Activated CD8-positive, alpha-beta T cell treated with anti-CD3 and anti-CD28 coated beads for 36 hours (primary cell): ENCODE data around the gene UPB1. TPM values are rescaled to one million over a fixed set of nuclear protein-coding genes. Genes with fewer than 3 reads are reported as not detected.

Source experiments
- ATAC-seq: fragments of 200-7000 bp; cut with Tn5 transposase; one replicate; pipeline ENCODE4 v1.10.0; 2021; ENCODE audit warnings: mild to moderate bottlenecking, moderate library complexity
- CTCF ChIA-PET: fragments of 350-600 bp; sonication (Branson Sonifier 250); formaldehyde crosslinking; loops from one replicate; lab custom pipeline; 2021; ENCODE audit warnings: antibody characterized with exemption; lab: Charles Lee
- POLR2A ChIA-PET: fragments of 350-600 bp; sonication (Branson Sonifier 250); formaldehyde crosslinking; loops from one replicate; lab custom pipeline; 2021; ENCODE audit warnings: antibody characterized with exemption; lab: Charles Lee
- DNase-seq: peaks from one replicate; pipeline ENCODE4 v3.0.0-alpha.2; 2020
- H3K27ac Mint-ChIP-seq: one replicate; pipeline ENCODE4 v1.8.0; 2021; ENCODE audit warnings: mild to moderate bottlenecking, mixed read lengths
- H3K27me3 Mint-ChIP-seq: one replicate; pipeline ENCODE4 v1.8.0; 2021; ENCODE audit warnings: mixed read lengths
- H3K36me3 Mint-ChIP-seq: one replicate; pipeline ENCODE4 v1.8.0; 2021; ENCODE audit warnings: low read depth, mixed read lengths
- H3K4me1 Mint-ChIP-seq: one replicate; pipeline ENCODE4 v1.8.0; 2021; ENCODE audit warnings: low read depth, mixed read lengths
- H3K4me3 Mint-ChIP-seq: one replicate; pipeline ENCODE4 v1.8.0; 2021; ENCODE audit warnings: mild to moderate bottlenecking, moderate library complexity, mixed read lengths
- H3K9me3 Mint-ChIP-seq: one replicate; pipeline ENCODE4 v1.8.0; 2021; ENCODE audit warnings: mixed read lengths
- CTCF ChIP-seq: fragments of 200-600 bp; IDR thresholded peaks from one replicate; pipeline ENCODE4 v1.8.0; 2022; ENCODE audit warnings: antibody characterized with exemption, mild to moderate bottlenecking
- intact Hi-C: fragments of 100-400 bp; cut with micrococcal nuclease; formaldehyde crosslinking; loops from one replicate; pipeline ENCODE4 v1.10.0; 2022
- total RNA-seq, 2 experiments: library from RNA; stranded (reverse); gene quantifications; one replicate each; pipeline ENCODE4 v1.2.3, GENCODE V29; 2021

UPB1 gene
- total RNA-seq, 2 experiments from 2014 or later = 0.16 to 0.49 TPM

DNA sequence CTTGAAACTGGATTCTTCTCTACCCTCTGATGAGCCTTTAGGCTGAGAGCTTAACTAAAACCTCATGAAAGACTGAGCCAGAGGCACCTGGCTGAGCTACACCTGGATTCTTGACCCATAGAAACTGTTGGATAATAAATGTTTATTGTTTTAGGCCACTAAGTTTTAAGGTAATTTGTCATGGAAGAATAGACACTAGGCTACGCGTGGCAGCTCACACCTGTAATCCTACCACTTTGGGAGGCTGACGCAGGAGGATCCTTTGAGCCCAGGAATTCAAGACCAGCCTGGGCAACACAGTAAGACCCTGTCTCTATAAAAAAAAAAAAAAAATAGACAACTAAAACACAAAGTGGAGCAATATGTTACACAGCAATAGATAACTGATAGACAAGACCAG is 29.2 kb upstream of the UPB1 start:
- Mint-ChIP-seq H3K27me3 (no peaks in the 10 kb centered on the region), H3K36me3 (no peaks in the 10 kb centered on the region), H3K27ac (no peak overlapping the region), H3K4me1 (peaks cover 14% of the 10 kb centered on the region), H3K4me3 (no peak overlapping the region), H3K9me3 (no peaks in the 10 kb centered on the region)
- CTCF ChIA-PET = interaction anchor here (1.4 kb wide), 1 partner anchor 43 kb away, joined by 3 read pairs; no protein-coding TSS in a partner anchor
- no peak for TF ChIP-seq CTCF
- POLR2A ChIA-PET = interaction anchor here (0.6 to 1.4 kb wide), 2 partner anchors 30 to 36 kb away, joined by 3 to 4 read pairs; no protein-coding TSS in a partner anchor
- no peak for DNase-seq
- intact Hi-C loops = no loop called here
- ATAC-seq = no peak

DNA sequence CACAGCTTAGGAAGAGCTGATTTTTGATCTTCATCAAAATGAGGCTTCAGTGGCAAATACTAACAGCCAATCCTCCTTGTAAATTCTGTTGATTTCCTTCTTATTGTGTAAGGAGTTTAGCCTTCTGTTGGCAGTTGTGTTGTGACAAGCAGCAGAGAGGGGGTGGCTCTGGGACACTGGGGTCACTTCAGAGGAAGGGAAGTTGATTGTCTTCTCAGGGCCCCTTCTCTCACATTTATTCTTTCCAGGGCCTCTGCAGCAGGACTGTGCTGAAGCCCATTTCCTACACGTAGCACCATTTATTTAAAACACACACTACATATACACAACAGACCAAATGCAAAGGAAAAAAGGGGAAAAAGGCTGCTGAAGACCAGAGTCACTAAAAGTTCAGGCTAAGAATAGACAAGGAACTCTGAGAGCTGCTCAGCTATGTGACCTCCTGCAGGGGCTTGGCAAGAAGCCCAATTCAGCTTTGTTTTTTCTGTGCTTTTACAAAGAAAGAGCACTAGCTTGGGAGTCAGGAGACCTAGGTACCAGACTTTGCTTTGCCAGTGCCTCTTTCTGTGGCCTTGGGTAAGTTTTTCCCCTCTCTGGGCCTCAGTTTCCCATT is 28.3 kb upstream of the UPB1 start:
- no peaks in the 10 kb centered on the region for H3K27me3 Mint-ChIP-seq
- CTCF ChIA-PET = interaction anchor here (1.0 to 1.4 kb wide), 2 partner anchors 43 to 44 kb away, joined by 3 to 4 read pairs; no protein-coding TSS in a partner anchor
- intact Hi-C loops = no loop called here
- H3K27ac Mint-ChIP-seq = no peak overlapping the region
- ATAC-seq = no peak
- POLR2A ChIA-PET = interaction anchor here (0.6 kb wide), 1 partner anchor 31 kb away, joined by 4 read pairs; no protein-coding TSS in a partner anchor
- DNase-seq = no peak
- no peaks in the 10 kb centered on the region for H3K36me3 Mint-ChIP-seq
- H3K4me3 Mint-ChIP-seq = no peak overlapping the region
- no peak for TF ChIP-seq CTCF
- H3K4me1 Mint-ChIP-seq = peaks cover 14% of the 10 kb centered on the region
- H3K9me3 Mint-ChIP-seq = no peaks in the 10 kb centered on the region

DNA sequence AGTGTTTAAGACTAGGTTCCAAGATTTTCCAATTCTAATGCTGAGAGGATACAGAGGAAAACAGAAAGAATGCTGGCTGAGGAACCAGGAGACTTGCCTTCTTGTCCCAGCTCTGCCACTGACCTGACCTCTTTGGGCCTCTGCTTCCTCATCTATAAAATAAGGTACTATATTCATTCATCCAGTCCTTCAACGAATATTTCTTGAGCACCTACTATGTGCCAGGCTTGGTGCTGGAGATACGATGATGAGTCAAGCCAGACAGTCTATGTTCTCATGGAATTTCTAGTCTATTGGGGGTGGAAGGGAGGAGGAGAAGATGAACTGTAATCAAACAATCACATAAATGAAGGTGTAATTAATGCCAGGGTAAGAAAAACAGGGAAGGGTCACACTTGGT is 27.8 kb upstream of the UPB1 start:
- no peaks in the 10 kb centered on the region for H3K27me3 Mint-ChIP-seq
- H3K36me3 Mint-ChIP-seq = no peaks in the 10 kb centered on the region
- intact Hi-C loops = no loop called here
- no peaks in the 10 kb centered on the region for H3K9me3 Mint-ChIP-seq
- no peak for DNase-seq
- POLR2A ChIA-PET = no interaction called here
- TF ChIP-seq CTCF = no peak
- no peak for ATAC-seq
- peaks cover 14% of the 10 kb centered on the region for H3K4me1 Mint-ChIP-seq
- H3K27ac Mint-ChIP-seq = no peak overlapping the region
- CTCF ChIA-PET = interaction anchor here (1.0 kb wide), 1 partner anchor 43 kb away, joined by 4 read pairs; no protein-coding TSS in a partner anchor
- H3K4me3 Mint-ChIP-seq = no peak overlapping the region

DNA sequence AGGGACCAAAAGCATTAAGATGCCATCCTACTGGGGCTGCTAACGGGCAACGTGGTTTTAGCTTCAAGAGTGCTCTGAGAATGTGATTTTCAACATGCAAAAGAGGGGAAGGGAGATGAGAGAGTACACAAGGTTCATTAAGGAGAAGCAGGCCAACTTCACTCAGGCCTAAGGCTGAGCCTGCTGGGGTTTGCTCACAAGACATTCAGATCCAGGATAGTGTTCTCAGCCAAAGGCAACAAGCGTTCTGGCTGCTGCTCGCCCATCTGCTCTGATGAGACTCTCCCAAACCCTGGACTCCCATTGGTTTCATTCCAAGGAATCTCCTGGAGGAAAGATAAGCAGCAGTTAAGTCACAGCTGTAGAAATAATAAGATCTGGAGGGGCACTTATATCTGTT is 23.6 kb upstream of the UPB1 start:
- intact Hi-C loops = no loop called here
- Mint-ChIP-seq H3K4me1 (peaks cover 4% of the 10 kb centered on the region), H3K27me3 (no peaks in the 10 kb centered on the region), H3K4me3 (no peak overlapping the region), H3K36me3 (peaks cover 2% of the 10 kb centered on the region), H3K9me3 (peaks cover 3% of the 10 kb centered on the region), H3K27ac (no peak overlapping the region)
- no peak for TF ChIP-seq CTCF
- ChIA-PET CTCF (interaction anchor here (0.7 kb wide), 1 partner anchor 51 kb away, joined by 4 read pairs; no protein-coding TSS in a partner anchor), POLR2A (interaction anchor here (0.9 to 1.6 kb wide), 3 partner anchors 8 to 47 kb away, joined by 3 read pairs; no protein-coding TSS in a partner anchor)
- no peak for ATAC-seq
- DNase-seq = no peak

DNA sequence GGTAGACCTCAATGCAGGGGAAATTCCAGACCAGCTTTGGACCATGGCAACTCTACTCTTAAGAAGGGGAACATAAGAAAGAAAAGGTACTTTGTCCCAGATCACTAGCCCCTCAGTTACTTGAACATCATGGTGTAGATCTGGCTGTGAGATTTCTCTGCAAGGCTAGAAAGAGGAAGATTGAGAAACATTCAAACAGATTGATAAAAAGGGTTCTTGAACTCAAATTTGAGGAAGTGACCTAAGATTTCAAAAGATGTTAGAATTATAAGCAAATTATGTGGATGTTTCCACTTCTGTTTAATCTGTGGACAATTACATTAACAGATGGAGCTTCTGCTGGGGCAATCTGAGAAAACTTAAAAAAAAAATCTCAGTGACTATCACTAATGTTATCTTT is 21.8 kb upstream of the UPB1 start:
- ChIA-PET CTCF (no interaction called here), POLR2A (no interaction called here)
- no peak overlapping the region for H3K4me3 Mint-ChIP-seq
- intact Hi-C loops = no loop called here
- H3K4me1 Mint-ChIP-seq = no peaks in the 10 kb centered on the region
- DNase-seq = no peak
- no peak overlapping the region for H3K27ac Mint-ChIP-seq
- H3K9me3 Mint-ChIP-seq = peaks cover 3% of the 10 kb centered on the region
- no peak for ATAC-seq
- no peak for TF ChIP-seq CTCF
- no peaks in the 10 kb centered on the region for H3K27me3 Mint-ChIP-seq
- peaks cover 2% of the 10 kb centered on the region for H3K36me3 Mint-ChIP-seq
